HCT116 (cell line): ENCODE results near the gene NTSR2. TPM values are rescaled to one million over a fixed set of nuclear protein-coding genes. Genes with fewer than 3 reads are reported as not detected.

Source experiments
- ATAC-seq: fragments of 200-7000 bp; cut with Tn5 transposase; 2 replicates; pipeline ENCODE4 v1.9.1; 2020; ENCODE audit warnings: mild to moderate bottlenecking, moderate library complexity
- BruUV-seq: library from RNA; stranded (reverse); fragments of 400-500 nt; replicated peaks from 2 replicates; lab custom pipeline; 2021; lab: Mats Ljungman, UMichigan
- CTCF ChIA-PET: fragments of 300-600 bp; sonication (Branson Sonifier 250); formaldehyde crosslinking; loops from one replicate; lab custom pipeline; 2021; ENCODE audit warnings: antibody characterized with exemption; lab: Charles Lee
- POLR2A ChIA-PET: fragments of 300-600, 350-600 bp; sonication (Branson Sonifier 250); formaldehyde crosslinking; loops from one replicate; lab custom pipeline; 2021; ENCODE audit warnings: antibody characterized with exemption; lab: Charles Lee
- RAD21 ChIA-PET, 2 experiments: fragments of 300-600 bp; sonication (Branson Sonifier 250); formaldehyde crosslinking; loops; one replicate each; lab custom pipeline; 2023; ENCODE audit warnings: low total read pairs in 2 of 2; ENCODE audit not compliant: uncharacterized antibody in 2 of 2, unreplicated experiment in 2 of 2, low non-redundant PET in 1 of 2; lab: Charles Lee
- DNase-seq: peaks from one replicate; pipeline ENCODE4 v3.0.0-alpha.2; 2010; ENCODE audit warnings: low read depth, low spot score
- H2AFZ ChIP-seq: fragments of 200-600 bp; shearing (Covaris generic), sonication (generic); 2 replicates; pipeline ENCODE4 v1.6.1; 2017; ENCODE audit warnings: low read depth, mixed run types, mixed read lengths, antibody characterized with exemption, low read length; ENCODE audit not compliant: poor library complexity, severe bottlenecking
- H3K27ac ChIP-seq: 2 replicates; pipeline ENCODE4 v1.5.1; 2012; ENCODE audit warnings: low read depth, low read length
- H3K27me3 ChIP-seq: fragments of 200-600 bp; sonication (generic); 2 replicates; pipeline ENCODE4 v1.6.1; 2016; ENCODE audit warnings: mixed run types, low read length, mixed read lengths; ENCODE audit not compliant: insufficient read depth
- H3K36me3 ChIP-seq, 2 experiments: fragments of 200-500 bp in 1 of 2; fragments of 200-600 bp in 1 of 2; sonication (Bioruptor generic) in 1 of 2; sonication (generic) in 1 of 2; 2 replicates each; pipeline versions ENCODE4 v1.5.1 to v1.6.1; 2014 to 2016; ENCODE audit warnings: low read length in 2 of 2, inconsistent platforms in 1 of 2, mixed read lengths in 1 of 2, mixed run types in 1 of 2; ENCODE audit not compliant: insufficient read depth in 2 of 2, control insufficient read depth in 1 of 2
- H3K4me1 ChIP-seq, 2 experiments: fragments of 200-600 bp in 1 of 2; sonication (generic) in 1 of 2; 2 replicates each; pipeline versions ENCODE4 v1.5.1 to v1.6.1; 2012 to 2017; ENCODE audit warnings: low read length in 2 of 2, inconsistent platforms in 1 of 2, mild to moderate bottlenecking in 1 of 2, mixed read lengths in 1 of 2, mixed run types in 1 of 2, moderate library complexity in 1 of 2; ENCODE audit not compliant: insufficient read depth in 2 of 2, control insufficient read depth in 1 of 2
- H3K4me2 ChIP-seq: fragments of 200-600 bp; sonication (generic); 2 replicates; pipeline ENCODE4 v1.6.1; 2017; ENCODE audit warnings: mixed run types, low read length, mixed read lengths
- H3K4me3 ChIP-seq, 2 experiments: fragments of 200-600 bp in 1 of 2; sonication (generic) in 1 of 2; replicated peaks in 1 of 2; 2 replicates each; pipeline ENCODE4 v1.5.1; 2011 to 2016; ENCODE audit warnings: low read length in 2 of 2, control low read depth in 1 of 2, low read depth in 1 of 2, mild to moderate bottlenecking in 1 of 2, mixed read lengths in 1 of 2, mixed run types in 1 of 2
- H3K79me2 ChIP-seq: fragments of 200-600 bp; sonication (generic); 2 replicates; pipeline ENCODE4 v1.6.1; 2017; ENCODE audit warnings: mild to moderate bottlenecking, mixed run types, low read length, moderate library complexity, mixed read lengths; ENCODE audit not compliant: insufficient read depth
- H3K9ac ChIP-seq: fragments of 200-600 bp; sonication (generic); 2 replicates; pipeline ENCODE4 v1.6.1; 2016; ENCODE audit warnings: low read length, mixed read lengths
- H3K9me2 ChIP-seq: fragments of 200-600 bp; sonication (generic), shearing (Covaris generic); 2 replicates; pipeline ENCODE4 v1.6.1; 2017; ENCODE audit warnings: mixed run types, mild to moderate bottlenecking, moderate library complexity; ENCODE audit not compliant: insufficient read depth
- H3K9me3 ChIP-seq, 2 experiments: fragments of 200-500 bp in 1 of 2; fragments of 200-600 bp in 1 of 2; sonication (Bioruptor generic) in 1 of 2; sonication (generic) in 1 of 2; 2 replicates each; pipeline ENCODE4 v1.6.1; 2014 to 2017; ENCODE audit warnings: low read length in 2 of 2, mixed read lengths in 2 of 2, inconsistent platforms in 1 of 2, low read depth in 1 of 2, mild to moderate bottlenecking in 1 of 2, mixed run types in 1 of 2, moderate library complexity in 1 of 2; ENCODE audit not compliant: control insufficient read depth in 1 of 2, insufficient read depth in 1 of 2
- H4K20me1 ChIP-seq: fragments of 200-600 bp; sonication (generic), shearing (Covaris generic); 2 replicates; pipeline ENCODE4 v1.6.1; 2017; ENCODE audit warnings: mixed run types, mild to moderate bottlenecking, moderate library complexity; ENCODE audit not compliant: insufficient read depth
- ATF3 ChIP-seq: IDR thresholded peaks from 2 replicates; pipeline ENCODE4 v1.6.1; 2012
- CBX3 ChIP-seq: IDR thresholded peaks from 2 replicates; pipeline ENCODE4 v1.6.1; 2012; ENCODE audit warnings: low read depth
- EZH2phosphoT487 ChIP-seq: fragments of 200-600 bp; IDR thresholded peaks from 2 replicates; pipeline ENCODE4 v1.6.1; 2018; ENCODE audit warnings: antibody characterized with exemption, borderline replicate concordance
- FOSL1 ChIP-seq: IDR thresholded peaks from 2 replicates; pipeline ENCODE4 v1.6.1; 2012; ENCODE audit warnings: low read depth
- JUND ChIP-seq: IDR thresholded peaks from 2 replicates; pipeline ENCODE4 v1.6.1; 2012
- POLR2AphosphoS5 ChIP-seq: IDR thresholded peaks from 2 replicates; pipeline ENCODE4 v1.6.1; 2011; ENCODE audit warnings: mild to moderate bottlenecking, low read depth, low read length, moderate library complexity
- RAD21 ChIP-seq: IDR thresholded peaks from 2 replicates; pipeline ENCODE4 v1.6.1; 2012; ENCODE audit warnings: low read depth, mild to moderate bottlenecking
- SP1 ChIP-seq: IDR thresholded peaks from 2 replicates; pipeline ENCODE4 v1.6.1; 2012; ENCODE audit warnings: low read depth
- TCF7L2 ChIP-seq: IDR thresholded peaks from 2 replicates; pipeline ENCODE4 v1.7.0; 2011; ENCODE audit warnings: borderline replicate concordance, inconsistent platforms; ENCODE audit not compliant: insufficient read depth, insufficient read length; ENCODE audit errors: extremely low read depth
- ZBTB33 ChIP-seq: IDR thresholded peaks from 2 replicates; pipeline ENCODE4 v1.6.1; 2011; ENCODE audit warnings: mild to moderate bottlenecking, low read length, moderate library complexity; ENCODE audit not compliant: insufficient replicate concordance; ENCODE audit errors: extremely low read depth
- ZFX ChIP-seq: fragments of 450-650 bp; IDR thresholded peaks from 2 replicates; pipeline ENCODE4 v1.6.1; 2017
- ZNF274 ChIP-seq: fragments of 200-500 bp; sonication (Bioruptor generic); IDR thresholded peaks from 2 replicates; pipeline ENCODE4 v1.6.1; 2014; ENCODE audit warnings: mild to moderate bottlenecking, low read depth, low read length, inconsistent platforms
- intact Hi-C: fragments of 100-400 bp; cut with micrococcal nuclease; formaldehyde crosslinking; loops from 2 replicates; pipeline ENCODE4 v1.10.0; 2022
- total RNA-seq: library from RNA; stranded (reverse); gene quantifications from one replicate; pipeline ENCODE4 v1.2.1, GENCODE V29; 2021; ENCODE audit not compliant: unreplicated experiment

NTSR2 gene
- total RNA-seq, 1 experiment from 2014 or later, result not detected

- ATAC-seq (no peak), DNase-seq (no peak)
- Histone ChIP-seq H3K27me3 (no peaks in the 10 kb centered on the region), H4K20me1 (no peaks in the 10 kb centered on the region), H3K4me3 (no peak overlapping the region), H3K79me2 (no peaks in the 10 kb centered on the region), H3K27ac (no peak overlapping the region), H3K4me1 (peaks cover 4 to 21% of the 10 kb centered on the region in 2 experiments; a peak in 3 of 4 replicates), H3K9me2 (no peaks in the 10 kb centered on the region), H2AFZ (no peak overlapping the region), H3K9me3 (no peaks in the 10 kb centered on the region), H3K4me2 (no peak overlapping the region), H3K9ac (no peak overlapping the region), H3K36me3 (no peaks in the 10 kb centered on the region)
- BruUV-seq, result no TSS peak
- no peak for TF ChIP-seq TCF7L2
- no peak for TF ChIP-seq ZNF274
- TF ChIP-seq RAD21, result no peak
- no peak for TF ChIP-seq CBX3
- intact Hi-C loops, result no loop called here
- RAD21 ChIA-PET, result no interaction called here
- CTCF ChIA-PET, result no interaction called here
- POLR2A ChIA-PET, result no interaction called here
Observed at GRCh38 chr2:11701206-11701605, 31.2 kb upstream of the NTSR2 start.

- Histone ChIP-seq H2AFZ (no peak overlapping the region), H3K9ac (no peak overlapping the region), H3K4me1 (peaks cover 4 to 21% of the 10 kb centered on the region in 2 experiments; a peak in 3 of 4 replicates), H3K4me3 (no peak overlapping the region)
- ChIA-PET POLR2A (no interaction called here), CTCF (interaction anchor here (1.2 kb wide), 1 partner anchor 79 kb away, joined by 3 read pairs; no protein-coding TSS in a partner anchor)
- ATAC-seq (no peak), DNase-seq (no peak)
- TF ChIP-seq EZH2phosphoT487 (no peak), ATF3 (no peak), SP1 (no peak), CBX3 (no peak), POLR2AphosphoS5 (no peak), ZBTB33 (no peak), JUND (no peak), ZFX (no peak), FOSL1 (no peak)
- TF ChIP-seq, all 23 proteins: peak for 0
- H3K4me2 ChIP-seq, result no peak overlapping the region
- no peaks in the 10 kb centered on the region for H3K9me3 ChIP-seq
- no peaks in the 10 kb centered on the region for H4K20me1 ChIP-seq
- H3K36me3 ChIP-seq, result no peaks in the 10 kb centered on the region
- no peaks in the 10 kb centered on the region for H3K27me3 ChIP-seq
- H3K27ac ChIP-seq, result no peak overlapping the region
- intact Hi-C loops, result no loop called here
- BruUV-seq, result no TSS peak
- RAD21 ChIA-PET, result no interaction called here
- H3K79me2 ChIP-seq, result no peaks in the 10 kb centered on the region
- H3K9me2 ChIP-seq, result no peaks in the 10 kb centered on the region
Observed at GRCh38 chr2:11699686-11700670, 30.0 kb upstream of the NTSR2 start.
